Panc1 (cell line): ENCODE measurements around the gene FAM193A. TPM values are rescaled to one million over a fixed set of nuclear protein-coding genes. Genes with fewer than 3 reads are reported as not detected.
"Not testable (repeated sequence)": the region's sequence is repeated elsewhere in the genome, so short reads cannot be mapped to it uniquely, and the experiment has no call there.

Experiments used
- ATAC-seq: fragments of 200-7000 bp; cut with Tn5 transposase; 2 replicates; pipeline ENCODE4 v1.9.1; 2020; ENCODE audit warnings: mild to moderate bottlenecking, moderate library complexity
- BruUV-seq: library from RNA; stranded (reverse); fragments of 400-500 nt; replicated peaks from 2 replicates; lab custom pipeline; 2021; lab: Mats Ljungman, UMichigan
- CTCF ChIA-PET: fragments of 300-600 bp; sonication (Branson Sonifier 250); formaldehyde crosslinking; loops from one replicate; lab custom pipeline; 2022; ENCODE audit warnings: antibody characterized with exemption; lab: Charles Lee
- POLR2A ChIA-PET: fragments of 300-600 bp; sonication (Branson Sonifier 250); formaldehyde crosslinking; loops from one replicate; lab custom pipeline; 2022; ENCODE audit warnings: antibody characterized with exemption; lab: Charles Lee
- DNase-seq: peaks from one replicate; pipeline ENCODE4 v3.0.0-alpha.2; 2010; ENCODE audit warnings: low read depth, low spot score
- H3K27ac ChIP-seq: 2 replicates; pipeline ENCODE4 v1.5.1; 2011; ENCODE audit warnings: mild to moderate bottlenecking, low read length, inconsistent platforms
- H3K27me3 ChIP-seq: fragments of 200-500 bp; sonication (Bioruptor generic); 2 replicates; pipeline ENCODE4 v1.6.0; 2014; ENCODE audit warnings: low read length, inconsistent platforms; ENCODE audit not compliant: control insufficient read depth, insufficient read depth
- H3K36me3 ChIP-seq: fragments of 200-500 bp; sonication (Bioruptor generic); 2 replicates; pipeline ENCODE4 v1.5.1; 2014; ENCODE audit warnings: inconsistent platforms, mild to moderate bottlenecking, low read length, moderate library complexity; ENCODE audit not compliant: control insufficient read depth, insufficient read depth
- H3K4me1 ChIP-seq: 2 replicates; pipeline ENCODE4 v1.5.1; 2011; ENCODE audit warnings: inconsistent platforms, mild to moderate bottlenecking, low read length, moderate library complexity; ENCODE audit not compliant: control insufficient read depth, insufficient read depth
- H3K4me3 ChIP-seq, 2 experiments: 2 replicates each; pipeline ENCODE4 v1.5.1; 2011 to 2012; ENCODE audit warnings: low read depth in 2 of 2, low read length in 2 of 2, mild to moderate bottlenecking in 2 of 2, inconsistent platforms in 1 of 2, moderate library complexity in 1 of 2
- H3K9me3 ChIP-seq: fragments of 200-500 bp; sonication (Bioruptor generic); 2 replicates; pipeline ENCODE4 v1.5.1; 2014; ENCODE audit warnings: low read depth, mild to moderate bottlenecking, inconsistent platforms, low read length, moderate library complexity; ENCODE audit not compliant: control insufficient read depth, insufficient read depth
- POLR2AphosphoS5 ChIP-seq: IDR thresholded peaks from 2 replicates; pipeline ENCODE4 v1.6.1; 2012; ENCODE audit warnings: mild to moderate bottlenecking, low read depth, low read length, moderate library complexity
- SIN3A ChIP-seq: IDR thresholded peaks from 2 replicates; pipeline ENCODE4 v1.6.1; 2012; ENCODE audit warnings: low read depth, mild to moderate bottlenecking, low read length, moderate library complexity, borderline replicate concordance; ENCODE audit not compliant: insufficient read depth
- TCF7L2 ChIP-seq: IDR thresholded peaks from 2 replicates; pipeline ENCODE4 v1.6.1; 2011; ENCODE audit warnings: mild to moderate bottlenecking, low read depth, low read length, inconsistent platforms
- in situ Hi-C: cut with HindIII; loops from 2 replicates; pipeline ENCODE4 v1.10.0; 2016; ENCODE audit warnings: low sequenced_read_pairs, low pct_unique_long_range_greater_than_20kb
- intact Hi-C: fragments of 100-400 bp; cut with micrococcal nuclease; formaldehyde crosslinking; loops from one replicate; pipeline ENCODE4 v1.10.0; 2022; ENCODE audit not compliant: unreplicated experiment
- total RNA-seq: library from RNA; stranded (reverse); gene quantifications from one replicate; pipeline ENCODE4 v1.2.1, GENCODE V29; 2021; ENCODE audit not compliant: unreplicated experiment
- TF ChIP-seq, protein P1 (sequence below): fragments of 450-650 bp; IDR thresholded peaks from 2 replicates; pipeline ENCODE4 v1.5.1; 2017; ENCODE audit warnings: mild to moderate bottlenecking
- TF ChIP-seq, protein P2 (sequence below), 2 experiments: IDR thresholded peaks; 2 replicates each; pipeline ENCODE4 v1.6.1; 2011 to 2012; ENCODE audit warnings: low read depth in 2 of 2, control low read depth in 1 of 2, low read length in 1 of 2, mild to moderate bottlenecking in 1 of 2, moderate library complexity in 1 of 2; ENCODE audit not compliant: insufficient read depth in 1 of 2

The FAM193A gene
- total RNA-seq, 1 experiment from 2014 or later, result 25.7 TPM

DNA sequence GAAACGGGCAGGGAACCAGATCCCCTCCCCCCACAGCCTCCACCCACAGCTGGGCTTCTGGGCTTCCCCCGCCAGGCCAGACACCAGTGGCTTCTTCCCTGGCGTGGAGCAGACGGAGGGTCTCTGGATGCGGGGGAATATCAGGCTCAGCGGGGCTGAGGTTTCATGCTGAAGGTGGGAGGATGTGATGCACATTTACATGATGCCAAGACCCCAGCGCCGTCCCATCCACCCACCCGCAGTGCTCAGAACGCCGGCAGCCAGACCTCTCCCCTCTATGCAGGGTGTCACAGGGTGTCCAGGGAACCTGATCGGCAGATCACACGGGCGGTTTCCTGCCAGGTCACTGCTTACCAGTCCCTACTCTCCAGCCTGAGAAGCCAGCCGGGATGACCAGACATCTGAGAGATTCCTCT, 232.5 kb downstream of the FAM193A start:
- Histone ChIP-seq H3K4me3 (no peak overlapping the region), H3K36me3 (no peaks in the 10 kb centered on the region), H3K4me1 (no peaks in the 10 kb centered on the region), H3K9me3 (no peaks in the 10 kb centered on the region), H3K27me3 (no peaks in the 10 kb centered on the region), H3K27ac (no peak overlapping the region)
- ChIA-PET POLR2A (no interaction called here), CTCF (no interaction called here)
- BruUV-seq, result no TSS peak
- in situ Hi-C loops, result no loop called here
- ATAC-seq (no peak), DNase-seq (no peak)
- intact Hi-C loops, result loop anchor here (10.0 kb wide), 1 partner anchor 166 kb away; no protein-coding TSS in a partner anchor
- TF ChIP-seq, protein P1, sequence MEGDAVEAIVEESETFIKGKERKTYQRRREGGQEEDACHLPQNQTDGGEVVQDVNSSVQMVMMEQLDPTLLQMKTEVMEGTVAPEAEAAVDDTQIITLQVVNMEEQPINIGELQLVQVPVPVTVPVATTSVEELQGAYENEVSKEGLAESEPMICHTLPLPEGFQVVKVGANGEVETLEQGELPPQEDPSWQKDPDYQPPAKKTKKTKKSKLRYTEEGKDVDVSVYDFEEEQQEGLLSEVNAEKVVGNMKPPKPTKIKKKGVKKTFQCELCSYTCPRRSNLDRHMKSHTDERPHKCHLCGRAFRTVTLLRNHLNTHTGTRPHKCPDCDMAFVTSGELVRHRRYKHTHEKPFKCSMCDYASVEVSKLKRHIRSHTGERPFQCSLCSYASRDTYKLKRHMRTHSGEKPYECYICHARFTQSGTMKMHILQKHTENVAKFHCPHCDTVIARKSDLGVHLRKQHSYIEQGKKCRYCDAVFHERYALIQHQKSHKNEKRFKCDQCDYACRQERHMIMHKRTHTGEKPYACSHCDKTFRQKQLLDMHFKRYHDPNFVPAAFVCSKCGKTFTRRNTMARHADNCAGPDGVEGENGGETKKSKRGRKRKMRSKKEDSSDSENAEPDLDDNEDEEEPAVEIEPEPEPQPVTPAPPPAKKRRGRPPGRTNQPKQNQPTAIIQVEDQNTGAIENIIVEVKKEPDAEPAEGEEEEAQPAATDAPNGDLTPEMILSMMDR, result no peak
- TF ChIP-seq POLR2AphosphoS5 (no peak), TCF7L2 (no peak), SIN3A (no peak)
- TF ChIP-seq, protein P2, sequence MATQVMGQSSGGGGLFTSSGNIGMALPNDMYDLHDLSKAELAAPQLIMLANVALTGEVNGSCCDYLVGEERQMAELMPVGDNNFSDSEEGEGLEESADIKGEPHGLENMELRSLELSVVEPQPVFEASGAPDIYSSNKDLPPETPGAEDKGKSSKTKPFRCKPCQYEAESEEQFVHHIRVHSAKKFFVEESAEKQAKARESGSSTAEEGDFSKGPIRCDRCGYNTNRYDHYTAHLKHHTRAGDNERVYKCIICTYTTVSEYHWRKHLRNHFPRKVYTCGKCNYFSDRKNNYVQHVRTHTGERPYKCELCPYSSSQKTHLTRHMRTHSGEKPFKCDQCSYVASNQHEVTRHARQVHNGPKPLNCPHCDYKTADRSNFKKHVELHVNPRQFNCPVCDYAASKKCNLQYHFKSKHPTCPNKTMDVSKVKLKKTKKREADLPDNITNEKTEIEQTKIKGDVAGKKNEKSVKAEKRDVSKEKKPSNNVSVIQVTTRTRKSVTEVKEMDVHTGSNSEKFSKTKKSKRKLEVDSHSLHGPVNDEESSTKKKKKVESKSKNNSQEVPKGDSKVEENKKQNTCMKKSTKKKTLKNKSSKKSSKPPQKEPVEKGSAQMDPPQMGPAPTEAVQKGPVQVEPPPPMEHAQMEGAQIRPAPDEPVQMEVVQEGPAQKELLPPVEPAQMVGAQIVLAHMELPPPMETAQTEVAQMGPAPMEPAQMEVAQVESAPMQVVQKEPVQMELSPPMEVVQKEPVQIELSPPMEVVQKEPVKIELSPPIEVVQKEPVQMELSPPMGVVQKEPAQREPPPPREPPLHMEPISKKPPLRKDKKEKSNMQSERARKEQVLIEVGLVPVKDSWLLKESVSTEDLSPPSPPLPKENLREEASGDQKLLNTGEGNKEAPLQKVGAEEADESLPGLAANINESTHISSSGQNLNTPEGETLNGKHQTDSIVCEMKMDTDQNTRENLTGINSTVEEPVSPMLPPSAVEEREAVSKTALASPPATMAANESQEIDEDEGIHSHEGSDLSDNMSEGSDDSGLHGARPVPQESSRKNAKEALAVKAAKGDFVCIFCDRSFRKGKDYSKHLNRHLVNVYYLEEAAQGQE (IDR thresholded peaks at IDR 0.05; ENCODE audit: insufficient read depth in 1 of 2, low read depth in 2 of 2, low read length in 1 of 2), result no peak

DNA sequence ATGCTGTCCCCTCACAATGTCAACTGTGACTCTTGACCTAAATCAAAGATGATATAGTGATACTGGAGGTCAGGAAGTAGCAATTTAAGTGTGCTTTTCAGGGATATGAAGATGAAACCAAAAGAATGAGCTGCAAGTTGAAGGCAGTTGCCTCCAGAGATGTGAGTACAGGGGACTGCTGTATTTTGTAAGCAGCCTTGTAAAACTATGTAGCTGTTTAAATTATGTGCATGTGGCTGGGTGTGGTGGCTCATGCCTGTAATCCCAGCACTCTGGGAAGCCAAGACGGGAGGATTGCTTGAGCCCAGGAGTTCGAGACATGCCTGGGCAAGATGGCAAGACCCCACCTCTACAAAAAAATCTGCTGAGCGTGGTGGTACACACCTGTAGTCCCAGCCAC, 234.8 kb downstream of the FAM193A start:
- ChIA-PET CTCF (no interaction called here), POLR2A (no interaction called here)
- DNase-seq (no peak), ATAC-seq (no peak)
- intact Hi-C loops, result no loop called here
- no peaks in the 10 kb centered on the region for H3K9me3 ChIP-seq
- H3K4me3 ChIP-seq, result no peak overlapping the region
- TF ChIP-seq SIN3A (no peak), TCF7L2 (no peak), POLR2AphosphoS5 (no peak)
- TF ChIP-seq, protein P1, result no peak
- TF ChIP-seq, protein P2 (IDR thresholded peaks at IDR 0.05; ENCODE audit: insufficient read depth in 1 of 2, low read depth in 2 of 2, low read length in 1 of 2), result no peak
- H3K4me1 ChIP-seq, result no peaks in the 10 kb centered on the region
- H3K27me3 ChIP-seq, result no peaks in the 10 kb centered on the region
- BruUV-seq, result no TSS peak
- H3K36me3 ChIP-seq, result no peaks in the 10 kb centered on the region
- in situ Hi-C loops, result no loop called here
- no peak overlapping the region for H3K27ac ChIP-seq

DNA sequence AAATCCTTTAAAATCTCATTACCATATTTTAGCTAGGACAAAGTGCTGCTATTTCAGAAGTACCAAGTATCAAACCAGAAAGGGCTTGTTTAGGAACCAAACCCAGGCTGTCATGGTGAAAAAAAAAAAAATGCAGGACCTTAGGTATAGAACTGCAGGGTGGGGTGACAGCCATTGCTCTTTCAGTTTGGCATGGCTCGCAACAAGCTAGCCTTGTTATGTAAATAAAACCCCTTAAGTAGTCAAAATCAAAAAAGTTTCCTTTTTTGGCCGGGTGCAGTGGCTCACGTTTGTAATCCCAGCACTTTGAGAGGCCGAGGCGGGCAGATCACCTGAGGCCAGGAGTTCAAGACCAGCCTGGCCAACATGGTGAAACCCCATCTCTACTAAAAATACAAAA, 244.2 kb downstream of the FAM193A start:
- H3K9me3 ChIP-seq, in situ Hi-C loops, H3K36me3 ChIP-seq, H3K27ac ChIP-seq, H3K27me3 ChIP-seq, ATAC-seq, BruUV-seq, H3K4me3 ChIP-seq, H3K4me1 ChIP-seq, intact Hi-C loops, DNase-seq: not testable (repeated sequence)
- POLR2A ChIA-PET, result interaction anchor here (0.7 kb wide), 1 partner anchor 364 kb away, joined by 6 read pairs; no protein-coding TSS in a partner anchor
- CTCF ChIA-PET, result interaction anchor here (0.7 kb wide), 1 partner anchor 16 kb away, joined by 3 read pairs; no protein-coding TSS in a partner anchor
